NOMO-1 (cell line): ENCODE results near the gene ZNF217.
"Not testable (repeated sequence)": the region's sequence is repeated elsewhere in the genome, so short reads cannot be mapped to it uniquely, and the experiment has no call there.

Source experiments
- DNase-seq, 2 experiments: peaks; one replicate each; lab custom pipeline; 2025; ENCODE audit not compliant: unreplicated experiment in 2 of 2; lab: John Stamatoyannopoulos, UW

The ZNF217 gene

DNA sequence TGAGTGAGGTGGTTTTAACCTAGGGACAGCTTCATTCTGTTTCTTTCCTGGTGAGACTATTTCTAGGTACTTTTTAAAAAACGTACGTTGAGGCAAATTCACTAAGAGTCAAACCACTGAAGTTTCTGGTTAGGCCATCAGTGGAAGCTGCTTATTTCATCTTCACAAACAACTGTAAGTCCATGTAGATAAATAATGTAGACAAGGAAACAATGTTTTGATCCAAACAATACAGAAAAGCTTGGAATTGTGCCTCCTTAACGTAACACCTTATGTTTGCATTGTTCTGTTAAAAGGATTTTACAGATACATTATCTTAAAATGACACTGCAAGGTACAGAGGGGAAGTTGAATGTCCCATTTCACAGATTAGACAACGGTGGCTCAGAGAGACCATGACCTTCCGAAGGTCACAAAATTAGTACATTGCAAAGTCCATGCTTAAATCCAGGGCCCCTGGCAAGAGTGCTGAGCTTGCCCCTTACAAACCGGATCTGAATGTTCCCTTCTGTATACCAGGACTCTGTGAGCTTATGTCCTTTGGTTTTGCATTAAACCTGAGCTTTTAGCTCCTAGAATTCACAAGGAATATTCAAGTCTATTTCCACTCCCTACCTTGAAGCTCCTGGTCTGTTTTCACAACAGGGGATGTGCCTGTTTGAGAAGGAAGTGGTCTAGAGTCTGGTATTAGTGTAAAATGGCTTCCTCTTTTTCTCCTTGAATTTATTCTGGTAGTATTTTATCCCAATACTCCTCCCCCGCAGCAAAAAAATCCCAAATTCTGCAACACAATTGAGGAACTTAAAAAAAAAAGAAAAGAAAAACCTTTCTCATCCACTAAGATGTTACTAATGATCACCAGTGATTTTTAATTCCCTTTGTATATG lies 28.9 kb upstream of the ZNF217 start:
- peak; percentile 25 to 73 for DNase-seq

DNA sequence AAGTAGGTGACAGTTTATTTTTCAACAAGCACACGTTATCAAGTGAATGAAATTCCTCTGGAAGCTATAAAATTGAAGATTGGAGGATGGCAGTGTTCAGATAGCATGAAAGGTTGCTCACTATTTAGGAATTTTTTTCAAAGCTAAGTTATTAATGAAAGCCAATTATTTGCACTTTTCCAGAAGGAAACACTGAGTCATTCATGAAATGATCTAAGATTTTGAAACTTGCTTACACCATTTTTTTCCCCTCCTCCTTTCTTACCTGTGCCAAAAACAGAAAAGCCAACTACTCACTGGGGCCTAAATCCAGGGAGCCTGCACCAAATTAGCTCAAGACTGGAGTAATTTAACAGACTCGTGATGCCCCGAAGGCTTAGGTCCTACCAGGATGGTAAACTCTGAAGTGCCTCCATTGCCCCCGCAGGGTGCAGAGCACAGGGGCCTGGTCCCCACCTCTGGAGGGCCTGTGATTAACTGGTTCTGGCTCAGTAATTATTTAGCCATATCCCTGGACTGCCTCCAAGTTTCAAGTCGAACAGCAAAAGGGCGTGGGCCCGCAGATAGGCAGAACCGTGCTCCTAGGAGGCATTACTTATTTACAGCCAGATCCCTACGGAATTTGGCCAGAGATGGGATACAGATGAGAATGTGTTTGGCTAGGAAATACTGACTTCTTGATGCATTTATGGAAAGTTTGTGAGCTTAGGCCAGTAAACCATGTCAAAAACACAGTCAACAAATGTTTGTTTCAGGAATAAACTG lies 28.0 kb upstream of the ZNF217 start:
- DNase-seq: peak; percentile 27 to 75

DNA sequence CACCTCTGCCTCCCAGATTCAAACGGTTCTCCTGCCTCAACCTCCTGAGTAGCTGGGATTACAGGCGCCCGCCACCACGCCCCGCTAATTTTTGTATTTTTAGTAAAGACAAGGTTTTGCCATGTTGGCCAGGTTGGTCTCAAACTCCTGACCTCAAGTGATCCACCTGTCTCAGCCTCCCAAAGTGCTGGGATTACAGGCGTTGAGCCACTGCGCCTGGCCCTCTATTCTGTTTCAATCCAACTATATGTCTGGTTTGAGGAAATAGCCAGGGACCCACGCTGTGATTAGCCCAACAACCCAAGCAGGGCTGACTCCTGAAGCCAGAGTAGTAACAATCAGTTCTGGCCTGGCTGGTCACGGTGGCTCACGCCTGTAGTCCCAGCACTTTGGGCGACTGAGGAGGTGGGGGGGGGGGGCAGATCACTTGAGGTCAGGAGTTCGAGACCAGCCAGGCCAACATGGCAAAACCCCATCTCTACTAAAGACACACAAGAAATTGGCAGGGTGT lies 24.9 kb upstream of the ZNF217 start:
- not testable (repeated sequence) for DNase-seq

DNA sequence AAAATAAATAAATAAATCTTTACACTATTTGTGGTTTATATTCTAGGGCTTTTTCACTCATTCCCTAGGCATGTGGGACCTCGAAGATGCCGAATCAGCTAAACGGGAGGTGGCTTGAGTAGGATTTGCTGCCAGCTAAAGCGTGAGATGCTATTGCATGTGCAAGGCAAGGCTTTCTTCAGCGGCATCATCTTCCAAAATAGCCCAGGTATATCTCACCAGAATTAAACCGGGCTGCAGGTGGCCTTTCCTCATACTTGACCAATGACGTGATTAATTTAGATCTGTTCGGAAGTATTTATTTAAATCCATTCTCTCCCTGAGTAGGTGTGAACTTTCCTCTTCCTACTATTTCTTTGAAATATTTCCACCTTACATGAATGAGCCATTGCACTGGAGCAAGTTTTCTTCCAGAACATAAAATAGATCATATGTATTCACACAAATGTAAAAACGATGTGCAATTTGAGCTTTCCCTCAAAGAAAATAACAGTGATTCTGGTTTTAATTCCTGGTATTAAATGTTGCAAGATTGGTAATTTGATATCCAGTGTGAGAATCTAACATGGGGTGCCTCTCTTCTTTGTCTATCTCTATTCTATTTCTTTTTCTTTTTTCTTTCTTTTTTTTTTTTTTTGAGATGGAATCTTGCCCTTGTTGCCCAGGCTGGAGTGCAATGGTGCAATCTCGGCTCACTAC lies 24.3 kb upstream of the ZNF217 start:
- no peak for DNase-seq

DNA sequence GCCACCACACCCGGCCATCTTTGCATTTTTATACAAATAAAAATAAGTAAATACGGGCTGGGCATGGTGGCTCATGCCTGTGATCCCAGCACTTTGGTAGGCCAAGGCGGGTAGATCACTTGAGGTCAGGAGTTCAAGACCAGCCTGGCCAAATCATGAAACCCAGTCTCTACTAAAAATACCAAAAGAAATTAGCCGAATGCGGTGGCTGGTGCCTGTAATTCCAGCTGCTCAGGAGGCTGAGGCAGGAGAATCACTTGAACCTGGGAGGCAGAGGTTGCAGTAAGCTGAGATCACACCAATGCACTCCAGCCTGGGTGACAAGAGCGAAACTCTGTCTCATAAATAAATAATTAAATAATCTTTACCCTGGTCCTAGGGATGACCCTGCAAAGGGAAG lies 22.9 kb upstream of the ZNF217 start:
- DNase-seq: not testable (repeated sequence)

DNA sequence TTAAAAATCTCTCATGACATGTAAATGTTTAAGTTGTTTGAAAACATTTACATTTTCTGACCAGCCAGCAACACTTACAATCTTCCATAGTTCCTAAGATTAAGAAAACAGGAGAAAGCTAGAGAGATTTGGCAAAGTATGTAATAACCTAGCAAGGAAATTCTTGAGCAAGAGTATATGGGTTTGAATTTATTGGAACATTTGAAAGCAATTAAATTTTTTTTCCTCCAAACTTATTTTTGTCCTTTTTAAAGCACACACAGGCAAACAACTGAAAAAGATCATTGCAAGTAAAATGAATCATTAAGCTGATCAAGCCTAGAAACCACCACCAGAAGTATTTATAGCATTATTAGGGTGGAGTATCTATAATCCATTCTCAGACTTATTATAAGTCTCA lies 20.1 kb upstream of the ZNF217 start:
- no peak for DNase-seq

DNA sequence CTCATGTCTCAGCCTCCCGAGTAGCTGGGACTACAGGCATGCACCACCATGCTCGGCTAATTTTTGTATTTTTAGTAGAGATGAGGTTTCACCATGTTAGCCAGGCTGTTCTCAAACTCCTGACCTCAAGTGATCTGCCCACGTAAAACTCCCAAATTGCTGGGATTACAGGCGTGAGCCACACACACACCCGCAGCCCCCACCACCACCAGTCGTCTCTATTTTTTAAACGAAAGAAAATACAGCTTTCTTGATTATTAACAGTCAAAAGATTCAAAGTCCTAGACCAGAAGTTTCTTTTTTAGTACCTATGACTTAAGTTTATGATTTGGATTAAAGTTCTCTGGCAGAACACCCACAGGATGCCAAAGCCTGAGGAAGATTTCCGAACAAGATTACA lies 18.6 kb upstream of the ZNF217 start:
- not testable (repeated sequence) for DNase-seq

DNA sequence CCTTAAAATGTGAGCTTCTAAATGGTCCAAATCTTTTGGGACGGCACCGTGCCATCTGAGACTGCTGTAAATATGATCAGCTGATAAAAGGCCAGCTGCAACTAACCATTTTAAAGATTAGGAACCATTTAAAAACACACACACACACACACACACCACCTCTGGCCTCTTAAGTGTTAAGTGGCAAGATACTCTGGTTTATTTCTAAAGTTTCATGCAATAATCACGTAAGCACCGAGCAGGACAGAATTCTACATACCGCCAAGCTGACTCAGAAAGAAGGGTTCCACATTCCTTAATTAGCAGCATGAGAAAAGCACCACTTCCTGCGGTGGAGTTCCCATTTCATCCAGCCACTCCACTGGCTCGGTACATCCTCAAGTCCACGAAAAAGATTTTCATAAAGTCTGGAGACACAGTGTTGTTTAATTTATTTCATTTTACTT lies 17.8 kb upstream of the ZNF217 start:
- peak; percentile 47 to 61 for DNase-seq

DNA sequence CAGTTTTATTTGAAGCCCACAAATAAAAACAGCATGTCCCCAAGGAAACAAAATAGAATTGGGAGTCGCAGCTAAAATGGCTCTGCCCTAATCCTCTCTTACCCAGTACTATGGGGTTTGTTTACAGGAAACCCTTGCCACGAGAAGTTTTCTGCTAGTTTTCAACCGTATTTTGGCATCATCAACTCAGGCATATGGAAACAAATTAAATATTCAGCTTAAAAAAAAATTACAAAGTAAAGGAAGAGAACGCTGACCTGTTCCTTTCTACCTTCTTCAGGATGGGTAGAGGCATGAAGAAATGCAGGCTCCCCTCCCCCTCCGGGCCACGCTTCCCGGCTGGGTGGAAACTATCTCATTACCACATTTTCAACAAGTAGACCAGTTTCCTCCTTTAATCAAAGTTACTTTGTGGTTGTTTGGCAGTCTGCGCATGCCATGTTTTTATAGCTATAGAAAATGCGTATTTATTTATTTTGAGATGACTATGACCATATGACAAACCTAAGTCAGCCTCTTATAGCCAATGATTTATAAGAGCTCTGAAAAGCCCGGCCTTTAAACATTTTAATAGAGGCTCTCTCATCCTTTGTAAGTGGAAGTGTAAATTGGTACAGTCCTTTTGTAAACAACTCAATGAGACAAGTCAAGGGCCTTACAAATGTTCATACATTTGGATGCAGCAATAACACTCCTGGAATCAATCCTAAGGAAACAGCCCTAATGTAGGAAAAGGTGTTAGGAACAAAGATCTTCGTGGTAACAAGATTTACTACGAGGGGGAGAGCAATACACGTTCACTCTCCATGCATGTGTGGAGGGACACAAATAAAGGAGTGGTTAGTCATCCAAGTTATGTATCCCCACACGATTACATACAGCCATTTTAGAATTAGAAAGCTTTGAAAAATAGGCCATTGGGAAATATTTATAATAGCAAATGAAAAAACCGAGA lies 16.1 kb upstream of the ZNF217 start:
- DNase-seq: peak; percentile 75

DNA sequence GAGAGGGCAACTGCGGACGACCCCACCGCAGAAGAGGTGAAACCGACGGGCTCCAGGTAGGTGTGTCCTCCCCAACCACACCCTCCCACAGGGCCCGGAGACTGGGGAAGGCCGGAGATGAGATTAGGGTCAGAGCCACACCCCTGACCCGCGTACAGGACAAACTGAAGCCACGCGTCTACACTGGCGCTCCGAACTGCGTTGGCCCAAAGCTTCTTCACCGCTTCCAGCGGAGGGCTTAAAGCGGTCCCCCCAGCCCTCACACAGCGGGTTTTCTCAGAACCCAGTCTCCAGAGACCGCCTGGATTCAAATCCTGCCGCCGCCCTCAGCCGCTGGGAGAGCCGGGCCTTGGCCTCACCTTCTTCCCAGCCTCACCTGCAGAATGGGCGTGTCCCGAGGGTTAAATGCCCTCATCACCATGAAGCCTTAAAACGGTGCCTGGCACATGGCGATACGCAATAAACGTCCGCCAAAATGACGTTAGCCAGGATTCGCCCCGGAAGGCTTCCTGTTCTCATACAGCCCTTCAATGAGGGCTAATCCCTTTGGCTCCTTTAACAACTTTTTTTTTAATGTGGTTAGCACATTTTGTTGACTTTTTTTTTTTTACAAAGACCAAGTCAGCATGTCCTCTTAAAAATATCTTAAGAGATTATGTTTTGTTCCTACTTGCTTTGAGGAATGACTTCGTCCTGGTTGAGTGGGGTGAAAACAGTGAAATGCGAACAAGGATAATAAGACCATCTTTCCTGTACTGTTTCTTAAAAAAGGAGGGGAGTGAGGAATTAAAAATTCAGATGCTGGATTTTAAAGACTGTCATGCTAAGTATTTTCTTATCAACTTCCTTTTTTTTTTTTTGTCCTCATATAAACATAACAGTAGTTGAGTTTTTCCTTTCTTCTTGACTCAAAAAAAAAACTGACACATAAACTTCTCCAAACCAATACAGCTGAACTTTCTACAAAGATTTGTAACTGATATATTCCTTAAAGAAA lies 15.1 kb upstream of the ZNF217 start:
- no peak for DNase-seq

DNA sequence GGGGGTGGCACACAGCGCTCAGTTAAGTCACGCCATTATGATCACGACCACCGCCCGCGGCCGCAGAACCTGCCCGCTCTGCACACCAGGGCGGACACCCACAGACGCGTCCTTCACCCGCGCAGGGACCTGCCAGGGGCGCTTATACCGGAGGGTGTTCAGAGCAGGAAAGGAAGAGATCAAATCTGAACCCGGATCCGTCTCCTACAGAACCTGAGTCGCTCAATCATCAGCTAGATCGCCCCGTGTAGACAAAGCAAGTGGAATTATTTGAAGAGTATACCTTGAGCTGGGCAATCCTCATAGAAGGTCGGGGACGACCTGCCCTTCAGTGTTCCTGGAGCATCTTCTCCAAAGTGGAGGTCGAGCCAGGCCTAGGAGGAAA lies 14.4 kb upstream of the ZNF217 start:
- DNase-seq: no peak

DNA sequence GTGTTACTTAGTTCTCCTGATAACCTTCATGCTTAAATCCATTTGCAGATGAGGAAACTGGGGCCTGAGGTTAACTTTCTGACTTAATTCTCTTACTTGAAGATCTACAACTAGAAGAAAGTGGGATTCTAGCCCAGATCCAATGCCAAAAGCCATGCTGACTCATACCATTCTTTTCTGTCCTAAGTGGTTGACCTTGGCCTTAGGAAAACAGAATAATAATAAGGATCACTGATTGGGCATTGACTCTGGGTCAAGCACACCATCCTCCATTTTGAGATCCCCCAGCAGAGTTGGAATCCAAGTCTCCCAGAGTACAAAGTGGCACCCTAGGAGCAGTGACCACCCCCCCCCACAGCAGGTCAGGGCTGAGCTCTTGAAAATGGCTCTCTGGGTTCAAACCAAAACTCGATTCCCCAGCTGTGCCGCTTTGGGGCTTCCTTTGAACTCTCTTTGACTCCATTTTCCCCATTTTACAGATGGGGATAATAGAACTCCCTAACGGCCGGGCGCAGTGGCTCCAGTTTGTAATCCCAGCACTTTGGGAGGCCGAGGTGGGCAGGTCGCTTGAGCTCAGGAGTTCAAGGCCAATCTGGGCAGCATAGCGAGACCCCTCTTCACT lies 12.8 kb upstream of the ZNF217 start:
- no peak for DNase-seq

DNA sequence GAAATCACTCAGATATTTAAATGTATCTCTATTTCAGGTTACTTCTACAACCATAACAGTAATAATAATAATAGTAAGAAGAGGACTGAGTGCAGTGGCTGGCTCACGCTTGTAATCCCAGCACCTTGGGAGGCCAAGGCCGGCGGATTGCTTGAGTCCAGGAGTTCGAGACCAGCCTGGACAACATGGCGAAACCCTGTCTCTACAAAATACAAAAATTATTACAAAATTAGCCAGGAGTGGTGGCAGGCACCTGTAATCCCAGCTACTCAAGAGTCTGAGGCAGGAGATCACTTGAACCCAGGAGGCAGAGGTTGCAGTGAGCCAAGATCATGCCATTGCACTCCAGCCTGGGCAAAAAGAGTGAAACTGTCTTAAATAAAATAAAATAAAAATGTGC lies 11.8 kb upstream of the ZNF217 start:
- not testable (repeated sequence) for DNase-seq

DNA sequence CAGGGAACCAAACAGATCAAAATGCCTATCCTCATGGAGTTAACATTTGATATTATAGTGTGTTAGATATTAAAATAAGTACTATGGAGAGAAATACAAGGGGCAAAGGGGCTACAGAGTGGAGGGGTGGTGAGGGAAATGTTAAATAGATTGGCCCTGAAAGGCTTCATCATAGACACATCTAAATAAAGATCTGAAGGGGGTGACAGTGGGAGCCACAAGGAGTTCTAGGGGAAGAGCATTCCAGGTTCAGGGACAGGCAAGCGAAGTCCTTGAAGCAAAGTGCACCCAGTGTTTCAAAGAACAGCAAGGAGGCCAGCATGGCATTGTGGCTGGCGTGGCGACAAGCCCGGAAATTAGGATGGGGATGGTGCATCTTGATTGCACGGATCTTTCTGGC lies 11.2 kb upstream of the ZNF217 start:
- DNase-seq: not testable (repeated sequence)

DNA sequence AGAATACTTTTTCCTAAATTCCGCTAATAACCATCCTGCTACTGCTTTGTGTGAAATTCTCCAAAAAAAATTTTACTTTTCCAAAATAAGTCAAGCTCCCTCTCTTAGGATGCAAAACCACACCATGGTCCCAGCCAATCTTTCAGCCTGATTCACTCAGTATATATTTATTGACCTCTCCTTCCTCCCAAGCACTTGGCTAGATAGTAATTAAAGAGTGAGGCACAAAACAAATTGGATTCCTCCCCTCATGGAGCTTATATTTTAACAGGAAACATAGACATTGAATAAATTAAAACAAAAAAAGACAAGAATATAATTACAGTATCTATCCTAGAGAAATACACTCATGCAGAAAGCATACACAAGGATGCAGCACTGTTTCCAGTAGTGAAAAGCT lies 9.0 kb upstream of the ZNF217 start:
- no peak for DNase-seq

DNA sequence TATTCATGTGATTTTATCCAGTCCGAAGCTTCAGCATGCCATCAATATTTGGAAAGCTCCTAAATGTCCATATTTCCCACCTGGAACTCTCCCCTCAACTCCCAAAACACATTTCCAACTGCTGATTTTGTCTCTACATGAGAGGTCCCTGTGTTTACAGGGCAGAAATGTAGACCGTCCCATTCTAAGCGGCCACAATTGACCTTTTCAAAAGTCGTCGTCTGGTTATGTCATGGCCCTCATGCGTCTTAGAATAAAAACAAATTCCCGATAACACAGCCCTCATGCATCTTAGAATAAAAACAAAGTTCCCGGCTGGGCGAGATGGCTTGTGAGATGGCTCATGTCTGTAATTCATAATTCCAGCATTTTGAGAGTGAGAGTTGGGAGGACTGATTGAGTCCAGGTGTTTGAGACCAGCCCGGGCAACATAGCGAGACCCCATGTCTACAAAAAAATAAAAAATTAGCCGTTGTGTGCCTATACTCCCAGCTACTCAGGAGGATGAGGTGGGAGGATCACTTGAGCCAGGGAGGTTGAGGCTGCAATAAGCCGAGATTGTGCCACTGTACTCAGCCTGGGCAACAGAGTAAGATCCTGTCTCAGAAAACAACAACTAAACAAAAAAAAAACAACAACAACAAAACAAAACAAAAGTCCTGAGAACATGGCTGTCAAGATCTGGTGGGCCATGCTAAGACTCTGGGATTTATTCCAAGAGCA lies 6.4 kb upstream of the ZNF217 start:
- no peak for DNase-seq

DNA sequence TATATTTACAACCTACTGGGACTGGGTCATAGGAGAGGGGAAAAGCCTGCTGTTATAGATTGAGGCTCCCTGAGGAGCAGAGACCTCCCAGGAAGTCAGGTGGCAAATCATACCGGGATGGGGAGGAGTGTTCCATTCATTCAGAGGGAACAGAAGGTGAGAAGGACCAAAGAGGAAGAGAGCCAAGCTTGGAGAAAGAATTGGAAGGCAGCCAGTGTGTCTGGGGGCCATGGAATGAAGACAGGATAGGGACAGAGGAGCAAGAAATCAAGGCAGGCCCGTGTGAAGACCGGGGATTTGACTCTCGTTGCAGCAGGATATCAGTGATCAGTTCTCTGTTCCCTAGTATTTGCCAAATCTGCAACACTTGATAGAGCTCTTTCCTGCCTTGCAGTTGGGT lies 5.7 kb upstream of the ZNF217 start:
- no peak for DNase-seq

DNA sequence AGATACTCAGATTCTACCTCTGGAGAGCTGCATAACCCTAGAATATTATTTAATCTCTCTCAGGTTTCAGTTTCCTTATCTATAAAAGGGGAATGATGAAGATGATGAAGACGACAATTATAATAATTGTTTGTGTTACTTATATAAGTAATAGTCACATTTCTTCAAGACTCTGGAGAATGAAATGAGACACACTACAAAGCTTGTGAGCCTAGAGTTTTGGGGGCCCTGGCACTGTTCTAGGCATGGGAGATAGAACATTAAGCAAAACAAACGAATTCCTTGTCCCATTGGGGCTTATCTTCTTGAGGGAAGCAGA lies 5.4 kb upstream of the ZNF217 start:
- DNase-seq: no peak
